Right lung (tissue), 5 donors: ENCODE measurements around the gene CLDN9. TPM values are rescaled to one million over a fixed set of nuclear protein-coding genes. Genes with fewer than 3 reads are reported as not detected.
"Not testable (repeated sequence)": the region's sequence is repeated elsewhere in the genome, so short reads cannot be mapped to it uniquely, and the experiment has no call there.

Experiments
- DNase-seq, 2 donors: peaks; one replicate each; pipeline ENCODE4 v3.0.0-alpha.2; 2013
- polyA plus RNA-seq, 5 donors: library from polyadenylated mRNA; unstranded; fragments of 120-200 nt; gene quantifications; one replicate each; pipeline versions ENCODE4 v1.2.1 to v1.2.3, GENCODE V29; 2013; ENCODE audit warnings: inconsistent platforms in 1 of 5, low replicate concordance in 1 of 5; ENCODE audit not compliant: insufficient read length in 5 of 5, insufficient read depth in 1 of 5

The CLDN9 gene
- polyA plus RNA-seq, 5 donors: 4.0 to 7.3 (median 6.3) TPM

- DNase-seq: no peak
Observed at GRCh38 chr16:3029491-3030221, 16.9 kb downstream of the CLDN9 start.

DNA sequence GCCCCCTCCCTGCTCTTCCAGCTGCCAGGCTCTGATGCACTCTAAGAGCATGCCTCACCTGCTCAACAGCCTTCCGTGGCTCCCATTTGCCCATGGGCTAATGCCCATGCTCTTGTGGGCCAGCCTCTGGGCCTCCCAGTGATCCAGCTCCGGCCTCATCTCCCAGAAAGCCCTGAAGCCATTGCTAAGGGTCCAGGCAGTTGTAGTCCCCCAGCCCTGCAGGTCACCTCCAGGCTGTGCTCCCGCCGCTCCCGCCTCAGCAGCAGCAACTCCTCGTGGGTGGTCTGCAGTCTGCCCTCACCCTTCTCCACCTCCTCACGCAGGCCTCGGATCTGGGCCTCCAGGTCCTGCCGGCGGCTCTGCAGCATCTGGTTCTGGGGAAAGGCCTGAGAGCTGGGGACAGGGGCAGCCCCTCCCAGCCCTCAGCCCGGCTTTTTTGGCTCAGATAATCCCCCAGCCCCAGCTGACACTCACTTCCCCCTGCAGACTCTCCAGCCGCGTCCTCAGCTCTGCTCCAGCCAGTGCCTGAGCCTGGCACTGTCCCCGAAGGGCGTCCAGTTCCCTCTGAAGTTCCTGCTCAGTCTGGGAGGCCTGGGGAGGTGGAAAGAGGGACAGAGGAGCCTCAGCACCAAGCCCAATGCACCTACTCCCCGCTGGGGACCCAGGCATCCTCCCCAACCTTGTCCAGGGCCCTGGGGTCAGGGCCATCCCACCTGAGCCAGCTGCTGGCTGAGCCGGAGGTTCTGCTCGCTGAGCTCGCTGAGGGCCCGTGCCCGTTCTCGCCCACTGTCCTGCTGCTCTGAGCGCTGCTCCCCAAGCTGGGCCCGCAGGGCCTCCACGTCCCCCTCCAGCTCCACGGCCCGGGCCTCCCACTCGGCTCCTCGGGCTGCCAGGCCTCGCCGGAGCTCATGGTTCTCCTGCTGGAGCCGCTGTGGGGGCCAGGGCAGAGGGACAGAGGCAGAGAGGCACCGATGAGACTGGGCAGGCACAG lies 17.8 kb downstream of the CLDN9 start:
- DNase-seq: no peak

GRCh38 chr16:3032624-3033023 lies 19.9 kb downstream of the CLDN9 start:
- DNase-seq: no peak

GRCh38 chr16:3035289-3035971 lies 22.7 kb downstream of the CLDN9 start:
- no peak for DNase-seq

DNA sequence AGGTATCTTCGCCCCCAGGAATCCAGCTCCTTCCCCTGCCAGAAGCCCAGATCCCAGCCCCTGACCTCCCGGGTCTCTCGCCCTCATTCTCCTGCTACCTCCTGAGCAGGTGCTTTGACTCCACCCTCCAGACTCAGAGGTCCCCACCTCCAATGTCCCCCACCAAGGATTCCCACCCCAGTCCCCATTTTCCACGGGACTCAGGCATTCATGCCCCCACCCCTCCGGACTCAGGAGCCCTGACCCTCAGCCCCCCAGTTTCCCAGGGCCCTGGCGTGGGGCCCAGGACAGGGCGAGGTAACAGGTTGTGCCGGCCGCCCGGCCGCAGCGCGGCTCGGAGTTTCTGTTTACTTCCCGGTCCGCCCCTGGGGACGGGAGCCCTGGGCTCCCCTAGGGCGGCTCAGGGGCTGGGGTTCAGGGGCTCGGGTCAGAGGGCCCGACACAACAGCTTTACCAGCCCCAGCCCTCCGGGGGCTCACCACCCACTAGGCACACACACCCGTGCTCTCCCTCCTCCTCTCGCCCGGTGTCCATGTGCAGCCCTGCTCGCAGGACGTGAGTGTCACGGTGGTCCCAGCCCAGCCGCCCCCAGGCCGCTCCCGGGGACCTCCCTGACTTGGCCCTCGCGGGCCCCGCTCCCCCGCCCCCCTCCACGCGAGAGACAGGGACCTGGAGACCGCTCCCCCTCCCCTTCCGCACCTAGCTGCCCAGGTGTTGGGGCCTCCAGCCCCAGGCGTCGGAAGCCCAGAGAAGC lies 23.4 kb downstream of the CLDN9 start:
- no peak for DNase-seq

DNA sequence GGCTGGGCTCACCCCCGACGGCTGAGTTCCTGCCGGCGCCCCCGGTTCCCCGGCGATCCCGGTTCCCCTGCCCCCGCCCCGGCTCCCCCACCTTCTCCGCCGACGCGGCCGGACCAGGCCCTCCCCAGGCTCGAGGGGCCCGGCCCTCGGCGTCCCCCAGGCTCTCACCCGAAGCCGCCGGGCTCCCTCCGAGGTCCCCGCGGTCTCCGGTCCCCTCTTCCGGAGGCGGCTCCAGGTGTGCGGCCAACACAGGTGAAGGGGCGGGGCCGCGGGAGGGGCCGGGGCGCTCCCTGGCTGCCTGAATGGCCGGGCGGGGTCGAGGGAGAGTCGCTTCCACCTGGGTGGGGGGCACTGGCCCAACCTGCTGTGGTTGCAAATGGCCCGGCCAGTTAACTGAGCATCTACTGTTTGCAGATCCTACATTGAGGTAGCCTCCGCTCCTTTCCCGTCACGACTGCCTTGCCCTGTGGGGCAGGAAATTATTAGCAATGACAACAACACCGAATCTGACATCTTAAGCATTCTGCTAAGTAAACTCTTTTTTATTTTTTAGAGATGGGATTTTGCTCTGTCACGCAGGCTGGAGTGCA lies 24.1 kb downstream of the CLDN9 start, which contains the start of gene BICDL2:
Gene BICDL2, minus strand, starts transcription at position 219 of the 590 bp plus-strand sequence. CDS start 1,448 bp downstream, outside the sequence.
- DNase-seq: no peak

GRCh38 chr16:3038256-3038655 lies 25.5 kb downstream of the CLDN9 start:
- DNase-seq: no peak

GRCh38 chr16:3038896-3039295 lies 26.2 kb downstream of the CLDN9 start:
- DNase-seq: no peak

- DNase-seq: no peak
Observed at GRCh38 chr16:3042376-3042775, 29.7 kb downstream of the CLDN9 start.

GRCh38 chr16:3044708-3045107 lies 32.0 kb downstream of the CLDN9 start:
- no peak for DNase-seq

- DNase-seq: no peak
Observed at GRCh38 chr16:3045758-3046640, 33.3 kb downstream of the CLDN9 start, which contains the start of gene MMP25. Gene MMP25 (plus strand): TSS chr16:3046561. CDS start chr16:3046918, 357 bp downstream.

- no peak for DNase-seq
Observed at GRCh38 chr16:3046641-3047386, 34.1 kb downstream of the CLDN9 start.

DNA sequence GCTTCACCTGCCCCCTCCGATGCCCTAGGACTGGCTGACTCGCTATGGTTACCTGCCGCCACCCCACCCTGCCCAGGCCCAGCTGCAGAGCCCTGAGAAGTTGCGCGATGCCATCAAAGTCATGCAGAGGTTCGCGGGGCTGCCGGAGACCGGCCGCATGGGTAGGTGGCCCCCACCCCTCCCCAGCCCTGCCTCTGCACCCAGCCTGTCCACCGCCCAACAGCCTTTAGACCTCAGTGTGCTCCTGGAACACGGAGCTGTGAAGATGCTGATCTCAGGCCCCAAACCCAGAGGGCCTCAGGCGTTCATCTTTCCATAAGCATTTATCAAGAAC lies 34.6 kb downstream of the CLDN9 start:
- DNase-seq: no peak

DNA sequence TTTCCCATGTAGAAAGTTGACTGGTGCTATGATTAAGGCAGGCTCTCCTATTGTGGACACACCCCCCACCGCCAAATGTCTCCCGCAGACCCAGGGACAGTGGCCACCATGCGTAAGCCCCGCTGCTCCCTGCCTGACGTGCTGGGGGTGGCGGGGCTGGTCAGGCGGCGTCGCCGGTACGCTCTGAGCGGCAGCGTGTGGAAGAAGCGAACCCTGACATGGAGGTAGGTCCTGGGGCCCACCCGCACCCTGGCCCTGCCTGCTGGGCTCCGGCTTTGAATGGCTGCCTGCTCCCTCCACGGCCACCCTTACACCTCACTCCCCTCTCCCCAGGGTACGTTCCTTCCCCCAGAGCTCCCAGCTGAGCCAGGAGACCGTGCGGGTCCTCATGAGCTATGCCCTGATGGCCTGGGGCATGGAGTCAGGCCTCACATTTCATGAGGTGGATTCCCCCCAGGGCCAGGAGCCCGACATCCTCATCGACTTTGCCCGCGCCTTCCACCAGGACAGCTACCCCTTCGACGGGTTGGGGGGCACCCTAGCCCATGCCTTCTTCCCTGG lies 37.3 kb downstream of the CLDN9 start:
- DNase-seq: no peak

- no peak for DNase-seq
Observed at GRCh38 chr16:3050487-3050886, 37.8 kb downstream of the CLDN9 start.

DNA sequence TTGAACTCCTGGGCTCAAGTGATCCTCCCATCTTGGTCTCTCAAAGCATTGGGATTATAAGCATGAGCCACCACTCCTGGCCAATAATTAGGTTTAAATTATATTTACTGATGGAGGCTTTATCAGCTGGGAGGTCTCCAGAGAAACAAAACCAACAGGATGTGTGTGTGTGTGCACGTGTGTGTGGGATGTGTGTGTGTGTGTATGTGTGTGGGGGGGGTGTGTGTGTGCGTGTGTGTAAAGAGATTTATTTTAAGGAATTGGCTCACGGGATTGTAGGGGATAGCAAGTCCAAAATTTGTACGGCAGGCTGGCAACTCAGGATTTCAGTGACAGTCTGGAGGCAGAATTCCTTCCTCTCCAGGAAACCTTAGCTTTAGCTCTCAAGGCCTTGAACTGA lies 38.3 kb downstream of the CLDN9 start:
- DNase-seq: no peak

DNA sequence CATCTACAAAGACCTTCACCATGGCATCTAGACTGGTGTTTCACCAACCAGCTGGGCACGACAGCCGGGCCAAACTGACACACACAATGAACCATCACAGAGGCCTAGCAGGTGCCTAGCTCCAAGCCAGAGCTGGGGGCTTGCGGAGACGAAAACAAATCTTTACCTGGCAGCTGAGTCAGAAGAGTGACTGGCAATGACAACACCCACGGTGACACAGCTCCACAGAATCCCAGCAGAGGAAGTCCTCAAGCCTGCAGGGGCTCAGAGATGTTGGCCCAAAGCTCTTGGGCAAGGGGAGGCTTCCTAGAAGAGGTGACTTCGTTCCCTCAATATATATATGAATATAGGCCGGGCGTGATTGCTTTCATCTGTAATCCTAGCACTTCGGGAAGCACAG lies 38.8 kb downstream of the CLDN9 start:
- DNase-seq: no peak

DNA sequence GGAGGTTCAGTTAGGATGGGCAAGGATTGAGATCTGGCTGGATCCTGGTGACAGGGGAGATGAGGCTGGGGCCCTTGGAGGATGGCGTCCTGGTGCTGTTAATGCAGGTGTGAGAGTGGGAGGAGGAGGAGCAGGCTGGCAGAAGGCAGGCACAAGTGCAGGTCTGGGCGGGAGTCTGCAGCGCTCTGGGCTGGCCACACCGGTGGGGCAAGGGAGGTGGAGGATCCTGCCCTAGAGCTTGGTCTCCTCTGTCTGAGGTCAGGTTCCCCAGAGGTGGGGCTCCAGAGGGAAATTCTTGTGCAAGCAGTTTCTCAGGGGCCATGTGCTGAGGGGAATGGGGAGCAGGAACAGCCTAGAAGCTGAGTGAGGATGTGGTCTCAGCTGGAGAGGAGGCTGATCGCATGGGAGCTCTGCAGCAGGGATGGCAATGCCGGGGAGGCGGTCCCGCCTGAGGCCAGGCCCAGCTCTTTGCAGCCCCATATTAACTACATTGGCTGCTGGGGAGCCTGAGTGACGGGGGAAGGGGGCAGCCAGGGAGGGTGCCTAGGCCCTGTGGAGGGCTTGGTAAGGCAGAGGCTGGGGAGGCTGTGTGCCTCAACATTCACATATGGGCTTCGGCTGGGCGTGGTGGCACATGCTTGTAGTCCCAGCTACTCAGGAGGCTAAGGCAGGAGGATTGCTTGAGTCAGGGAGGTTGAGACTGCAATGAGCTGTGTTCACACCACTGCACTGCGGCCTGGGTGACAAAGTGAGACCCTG lies 40.0 kb downstream of the CLDN9 start:
- DNase-seq: not testable (repeated sequence)
